HG02840 (cell line): Measurements from ENCODE around the gene MAP2K4.
"Not testable (repeated sequence)": the region's sequence is repeated elsewhere in the genome, so short reads cannot be mapped to it uniquely, and the experiment has no call there.

ENCODE experiments used
- ATAC-seq: cut with Tn5 transposase; IDR thresholded peaks from one replicate; pipeline ENCODE4 v1.9.1; 2021; ENCODE audit warnings: mild to moderate bottlenecking, moderate library complexity, moderate number of reproducible peaks; ENCODE audit not compliant: unreplicated experiment, low FRiP score

MAP2K4 gene

GRCh38 chr17:12134587-12134986 is 113.9 kb downstream of the MAP2K4 start:
- ATAC-seq = no peak

- ATAC-seq = no peak
Observed at GRCh38 chr17:12136243-12136642, 115.6 kb downstream of the MAP2K4 start.

GRCh38 chr17:12136646-12137045 is 116.0 kb downstream of the MAP2K4 start:
- no peak for ATAC-seq

DNA sequence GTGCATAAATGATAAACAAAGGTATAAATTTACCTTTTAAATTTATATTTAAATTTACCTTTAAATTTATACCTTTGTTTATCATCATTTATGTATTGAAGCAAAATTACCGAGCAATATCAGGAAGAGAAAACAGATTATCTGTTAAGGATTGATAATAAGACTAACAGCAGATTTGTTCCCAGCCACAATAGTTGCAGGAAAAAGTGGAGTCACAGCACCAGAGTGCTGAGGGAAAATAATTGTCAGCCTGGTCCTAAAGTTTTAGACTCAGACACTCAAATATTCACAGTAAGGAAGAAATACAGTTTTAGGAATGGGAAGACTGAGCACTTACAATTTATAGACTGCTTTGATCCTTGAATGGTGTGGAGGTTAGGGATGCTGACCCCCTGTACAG is 117.2 kb downstream of the MAP2K4 start:
- ATAC-seq = no peak

DNA sequence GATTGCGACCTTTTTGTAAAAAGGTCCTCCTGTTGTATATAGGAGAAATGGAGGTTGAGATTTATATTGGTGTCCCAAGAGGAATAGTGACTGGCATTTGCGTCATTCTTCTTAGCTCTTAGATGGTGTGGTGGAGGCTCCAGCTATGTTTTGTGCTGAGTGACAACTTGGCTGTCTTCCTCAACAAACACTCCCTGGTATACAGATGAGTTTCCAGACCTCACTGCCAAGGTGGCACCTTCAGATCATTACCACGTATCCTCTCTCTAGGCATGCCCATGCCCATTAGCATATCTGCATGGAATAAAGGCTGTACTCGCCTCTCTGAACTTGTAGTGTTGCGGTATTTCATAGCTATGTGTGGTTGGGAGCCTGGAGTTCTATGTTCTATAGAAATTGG is 120.0 kb downstream of the MAP2K4 start:
- ATAC-seq = no peak

DNA sequence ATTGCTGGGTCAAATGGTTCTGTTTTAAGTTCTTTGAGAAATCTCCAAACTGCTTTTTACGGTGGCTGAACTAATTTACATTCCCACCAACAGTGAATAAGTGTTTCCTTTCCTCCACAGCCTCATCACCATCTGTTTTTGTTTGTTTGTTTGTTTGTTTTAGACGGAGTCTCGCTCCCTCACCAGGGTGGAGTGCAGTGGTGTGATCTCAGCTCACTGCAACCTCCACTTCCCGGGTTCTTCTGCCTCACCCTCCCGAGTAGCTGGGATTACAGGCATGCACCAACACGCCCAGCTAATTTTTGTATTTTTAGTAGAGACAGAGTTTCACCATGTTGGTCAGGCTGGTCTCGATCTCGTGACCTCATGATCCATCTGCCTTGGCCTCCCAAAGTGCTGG is 141.5 kb downstream of the MAP2K4 start:
- not testable (repeated sequence) for ATAC-seq

- no peak for ATAC-seq
Observed at GRCh38 chr17:12164085-12164484, 143.4 kb downstream of the MAP2K4 start.

DNA sequence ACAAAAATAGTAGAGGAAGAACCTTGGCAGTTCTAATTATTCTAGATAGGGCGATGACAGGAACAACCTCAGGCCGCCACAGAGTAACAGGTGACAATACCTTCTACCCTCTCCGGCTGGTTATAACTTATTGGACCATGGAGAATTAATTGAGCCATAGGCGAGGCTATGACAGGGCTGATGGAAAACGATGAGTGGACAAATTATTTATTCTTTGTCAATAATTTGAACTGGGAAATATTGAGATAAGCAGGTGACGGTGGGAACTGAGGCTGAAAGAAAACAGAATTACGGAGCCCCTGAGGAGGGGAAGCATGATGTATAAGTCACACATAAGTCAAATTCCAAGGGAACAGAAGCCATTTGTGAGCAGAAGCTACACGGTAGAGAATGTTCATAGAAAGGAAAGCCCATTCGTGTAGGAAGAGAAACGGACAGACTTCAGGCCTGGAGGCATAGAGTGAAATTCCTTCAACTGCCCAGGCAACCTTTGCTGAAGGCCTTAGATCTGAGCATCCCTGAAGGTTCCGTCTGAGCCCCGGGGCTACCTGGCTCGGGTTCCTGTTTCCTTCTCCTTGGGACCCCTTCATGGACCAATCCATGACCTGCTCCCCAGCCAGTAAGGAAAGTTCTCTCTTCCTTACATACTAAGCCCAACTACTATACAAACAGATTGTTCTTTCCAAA is 158.1 kb downstream of the MAP2K4 start:
- no peak for ATAC-seq

DNA sequence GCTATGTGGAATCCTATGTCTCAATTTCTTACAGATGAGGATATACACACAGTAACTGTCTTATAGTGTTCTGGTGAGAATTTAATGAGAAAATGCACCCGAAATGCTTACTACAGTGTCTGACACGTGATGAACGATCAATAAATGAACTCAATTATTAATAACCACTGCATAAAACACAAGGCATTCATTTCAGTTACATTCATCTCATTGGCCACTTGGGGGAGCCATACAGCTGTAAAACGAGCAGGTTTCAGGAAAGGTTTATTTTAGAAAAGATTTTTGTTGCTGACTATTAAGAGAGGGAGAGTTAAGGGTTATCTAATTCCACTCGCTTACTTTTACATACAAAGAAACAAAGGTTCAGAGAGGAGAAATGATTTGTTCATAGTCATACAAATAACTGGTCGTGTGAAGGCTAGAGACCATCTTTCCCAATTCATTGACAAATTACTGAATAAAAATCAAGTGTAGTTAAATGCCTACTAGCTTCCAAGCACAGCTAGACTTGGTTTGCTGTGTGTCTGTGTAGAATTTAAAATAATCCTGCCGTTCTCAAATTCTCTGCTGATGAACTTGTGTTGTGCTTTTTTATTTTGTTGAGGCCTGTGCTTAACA is 160.1 kb downstream of the MAP2K4 start:
- ATAC-seq = no peak

DNA sequence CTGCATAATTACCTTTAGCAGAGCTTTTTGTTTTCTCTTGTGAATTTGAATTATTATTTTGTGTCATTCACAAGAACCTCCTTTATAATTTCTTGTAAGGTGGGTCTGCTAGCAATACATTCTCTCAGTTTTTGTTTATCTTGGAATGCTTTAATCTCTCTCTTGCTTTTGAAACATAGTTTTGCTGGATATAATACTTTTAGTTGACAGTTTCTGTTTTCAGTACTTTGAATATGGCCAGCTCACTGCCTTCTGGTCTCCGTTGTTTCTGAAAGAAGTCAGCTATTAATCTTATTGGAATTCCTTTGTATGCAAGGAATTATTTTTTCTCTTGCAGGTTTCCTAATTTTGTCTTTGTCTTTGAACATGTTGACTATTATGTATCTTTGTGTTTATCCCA is 167.0 kb downstream of the MAP2K4 start:
- no peak for ATAC-seq

GRCh38 chr17:12193144-12193735 is 172.6 kb downstream of the MAP2K4 start:
- ATAC-seq = no peak
